K562 (cell line): ENCODE measurements around the gene LPCAT1. TPM values are rescaled to one million over a fixed set of nuclear protein-coding genes. Genes with fewer than 3 reads are reported as not detected.

Experiments
- ATAC-seq: fragments of 200-7000 bp; cut with Tn5 transposase; 3 replicates; pipeline ENCODE4 v1.9.1; 2020; ENCODE audit warnings: moderate library complexity
- BruUV-seq: library from RNA; stranded (reverse); fragments of 400-500 nt; replicated peaks from 2 replicates; lab custom pipeline; 2021; lab: Mats Ljungman, UMichigan
- CTCF ChIA-PET: fragments of 300-600 bp; formaldehyde crosslinking; extraction: SDS; loops from one replicate; lab custom pipeline; 2021; ENCODE audit warnings: low intra/inter-chr PET ratio; lab: Yijun Ruan, JAX
- POLR2A ChIA-PET: fragments of 300-600, 350-650 bp; sonication (Branson Sonifier 250); formaldehyde crosslinking; extraction: SDS; loops from one replicate; lab custom pipeline; 2021; ENCODE audit warnings: antibody characterized with exemption, inconsistent platforms; lab: Yijun Ruan, JAX
- DNase-seq, 4 experiments: peaks; one replicate each; pipeline versions ENCODE4 v3.0.0 to v3.0.0-alpha.2; 2011 to 2018; ENCODE audit warnings: low spot score in 3 of 4, mixed read lengths in 3 of 4; ENCODE audit errors: extremely low read depth in 1 of 4
- FAIRE-seq: peaks from 2 replicates; lab custom pipeline; 2011; peaks lifted over from hg19 to GRCh38; lab: Jason Lieb, UNC
- H2AFZ ChIP-seq: 2 replicates; pipeline ENCODE4 v1.6.0; 2011; ENCODE audit warnings: low read depth, low read length, control low read depth, inconsistent platforms
- H3K27ac ChIP-seq: fragments of 200-600 bp; 3 replicates; pipeline ENCODE4 v1.8.0; 2011; ENCODE audit warnings: low read depth, mild to moderate bottlenecking, control low read depth, inconsistent platforms, low read length, moderate library complexity, mixed read lengths; ENCODE audit errors: extremely low read depth
- H3K27me3 ChIP-seq, 2 experiments: fragments of 300-600 bp in 1 of 2; 2 replicates in 1 of 2; 3 replicates in 1 of 2; pipeline versions ENCODE4 v1.6.0 to v1.8.0; 2011; ENCODE audit warnings: inconsistent platforms in 2 of 2, low read length in 2 of 2, mild to moderate bottlenecking in 1 of 2, mixed read lengths in 1 of 2, moderate library complexity in 1 of 2; ENCODE audit not compliant: control insufficient read depth in 2 of 2, insufficient read depth in 2 of 2
- H3K36me3 ChIP-seq: fragments of 300-600 bp; 3 replicates; pipeline ENCODE4 v1.8.0; 2011; ENCODE audit warnings: mild to moderate bottlenecking, low read length, inconsistent platforms; ENCODE audit not compliant: control insufficient read depth, insufficient read depth
- H3K4me1 ChIP-seq, 2 experiments: fragments of 200-600 bp in 1 of 2; replicated peaks in 1 of 2; 2 replicates in 1 of 2; 3 replicates in 1 of 2; pipeline versions ENCODE4 v1.5.1 to v1.8.0; 2011; ENCODE audit warnings: inconsistent platforms in 2 of 2, low read length in 2 of 2, mild to moderate bottlenecking in 1 of 2, mixed read lengths in 1 of 2, moderate library complexity in 1 of 2; ENCODE audit not compliant: control insufficient read depth in 2 of 2, insufficient read depth in 2 of 2
- H3K4me2 ChIP-seq: 2 replicates; pipeline ENCODE4 v1.6.1; 2011; ENCODE audit warnings: low read length, control low read depth, inconsistent platforms, mixed read lengths; ENCODE audit not compliant: insufficient read depth
- H3K4me3 ChIP-seq: fragments of 200-600 bp; sonication (generic), shearing (Covaris generic); 2 replicates; pipeline ENCODE4 v1.5.1; 2016; ENCODE audit warnings: control low read depth, inconsistent platforms
- H3K79me2 ChIP-seq: fragments of 200-600 bp; 3 replicates; pipeline ENCODE4 v1.8.0; 2011; ENCODE audit warnings: low read length, inconsistent platforms; ENCODE audit not compliant: control insufficient read depth, insufficient read depth
- H3K9ac ChIP-seq, 2 experiments: 2 replicates each; pipeline versions ENCODE4 v1.6.0 to v1.6.1; 2011; ENCODE audit warnings: low read depth in 2 of 2, low read length in 2 of 2, control low read depth in 1 of 2, inconsistent platforms in 1 of 2, mild to moderate bottlenecking in 1 of 2, mixed read lengths in 1 of 2; ENCODE audit not compliant: insufficient read depth in 1 of 2
- H3K9me1 ChIP-seq: one replicate; pipeline ENCODE4 v1.6.0; 2011; ENCODE audit warnings: inconsistent platforms, mild to moderate bottlenecking, low read length, moderate library complexity; ENCODE audit not compliant: control insufficient read depth, insufficient read depth
- H3K9me3 ChIP-seq: replicated peaks from 2 replicates; pipeline ENCODE4 v1.5.1; 2011; ENCODE audit warnings: low read depth, low read length, inconsistent platforms; ENCODE audit not compliant: control insufficient read depth, insufficient read depth
- H4K20me1 ChIP-seq: replicated peaks from 2 replicates; pipeline ENCODE4 v1.6.1; 2011; ENCODE audit warnings: low read length, inconsistent platforms, mixed read lengths; ENCODE audit not compliant: control insufficient read depth, insufficient read depth
- BCL6 ChIP-seq: fragments of 250-450 bp; sonication (Bioruptor Pico); IDR thresholded peaks from 2 replicates; pipeline ENCODE4 v1.4.0; 2020
- E2F3 ChIP-seq: fragments of 250-450 bp; sonication (Bioruptor Pico); IDR thresholded peaks from 2 replicates; pipeline ENCODE4 v1.4.0; 2020; ENCODE audit warnings: mild to moderate bottlenecking
- KDM2B ChIP-seq: fragments of 250-450 bp; sonication (Bioruptor Pico); IDR thresholded peaks from 2 replicates; pipeline ENCODE4 v1.8.0; 2021; ENCODE audit warnings: mild to moderate bottlenecking, moderate library complexity
- KHSRP ChIP-seq: fragments of 450-650 bp; IDR thresholded peaks from 2 replicates; pipeline ENCODE4 v1.6.1; 2017
- MYC ChIP-seq, 2 experiments: fragments of 250-450 bp in 1 of 2; sonication (Bioruptor Pico) in 1 of 2; IDR thresholded peaks; 2 replicates each; pipeline versions ENCODE4 v1.5.1 to v1.6.1; 2012 to 2021; ENCODE audit warnings: low read depth in 2 of 2, borderline replicate concordance in 1 of 2, improper control_type of control experiment in 1 of 2, low read length in 1 of 2, mild to moderate bottlenecking in 1 of 2, moderate library complexity in 1 of 2
- RAD51 ChIP-seq: fragments of 450-650 bp; IDR thresholded peaks from 2 replicates; pipeline ENCODE4 v1.7.1; 2016; ENCODE audit warnings: low read depth, mild to moderate bottlenecking, borderline replicate concordance
- RNF2 ChIP-seq: sonication (generic); IDR thresholded peaks from 2 replicates; pipeline ENCODE4 v1.6.1; 2016
- SIN3B ChIP-seq: fragments of 450-650 bp; IDR thresholded peaks from 2 replicates; pipeline ENCODE4 v1.6.1; 2017; ENCODE audit warnings: low read depth, mild to moderate bottlenecking, moderate library complexity
- SMARCA4 ChIP-seq: fragments of 450-650 bp; IDR thresholded peaks from 2 replicates; pipeline ENCODE4 v1.6.1; 2016
- SMC3 ChIP-seq: conservative IDR thresholded peaks from 2 replicates; pipeline ENCODE4 v1.6.1; 2011; ENCODE audit warnings: low read depth, low read length, improper control_type of control experiment; ENCODE audit not compliant: insufficient read depth
- SREBF2 ChIP-seq: sonication (generic); formaldehyde crosslinking; IDR thresholded peaks from 2 replicates; pipeline ENCODE4 v1.4.0; 2020; ENCODE audit warnings: mild to moderate bottlenecking, missing genetic modification reagents
- STAG1 ChIP-seq: sonication (generic); formaldehyde crosslinking; IDR thresholded peaks from 2 replicates; pipeline ENCODE4 v1.5.0; 2020; ENCODE audit warnings: missing genetic modification reagents, borderline replicate concordance
- ZNF444 ChIP-seq: fragments of 250-450 bp; sonication (Bioruptor Pico); IDR thresholded peaks from 2 replicates; pipeline ENCODE4 v1.4.0; 2020; ENCODE audit warnings: mild to moderate bottlenecking, moderate library complexity
- ZNF57 ChIP-seq: fragments of 450-650 bp; formaldehyde crosslinking; IDR thresholded peaks from 2 replicates; pipeline ENCODE4 v1.4.0; 2020; ENCODE audit warnings: mild to moderate bottlenecking, moderate library complexity
- ZNF830 ChIP-seq: fragments of 250-450 bp; sonication (Bioruptor Pico); IDR thresholded peaks from 2 replicates; pipeline ENCODE4 v1.5.0; 2021; ENCODE audit warnings: mild to moderate bottlenecking
- WGBS: fragments of 100-300 bp; shearing (Covaris generic); methylation state at CpG from one replicate; pipeline ENCODE4 v1.1.6; 2016; ENCODE audit warnings: low coverage, mixed read lengths; ENCODE audit not compliant: insufficient coverage; ENCODE audit errors: missing lambda C conversion rate; 5-methylcytosine and 5-hydroxymethylcytosine counted together
- in situ Hi-C: fragments of 300-500 bp; cut with MboI; formaldehyde crosslinking; loops from 4 replicates; pipeline ENCODE4 v1.15.0; 2018; ENCODE audit warnings: inconsistent platforms, mixed read lengths
- intact Hi-C: fragments of 100-400 bp; cut with micrococcal nuclease; formaldehyde crosslinking; loops from 2 replicates; pipeline ENCODE4 v1.14.2; 2022
- polyA plus RNA-seq, 8 experiments: library from polyadenylated mRNA; depleted of rRNA in 4 of 8; stranded (reverse) in 5 of 8; unstranded in 3 of 8; fragments of >200 nt; fragmentation: Nextera tagmentation in 2 of 8; fragmentation: Illumina TruSeq in 1 of 8; extraction: Ambion mirVana in 2 of 8; extraction: Trizol in 1 of 8; gene quantifications; 2 replicates each; pipeline versions ENCODE4 v1.2.1 to v1.2.3, GENCODE V29; 2011 to 2014; ENCODE audit warnings: inconsistent platforms in 1 of 8, missing spikeins in 1 of 8
- total RNA-seq, 7 experiments: library from RNA; depleted of rRNA in 6 of 7; stranded (reverse); fragments of >200 nt in 6 of 7; fragmentation: Illumina TruSeq in 2 of 7; extraction: Trizol in 2 of 7; gene quantifications; 2 replicates each; pipeline versions ENCODE4 v1.2.1 to v1.2.3, GENCODE V29; 2011 to 2021; ENCODE audit warnings: low replicate concordance in 1 of 7
- TF ChIP-seq, protein P1 (sequence below): fragments of 450-650 bp; IDR thresholded peaks from 2 replicates; pipeline ENCODE4 v1.6.1; 2017; ENCODE audit warnings: antibody characterized with exemption
- TF ChIP-seq, protein P2 (sequence below): fragments of 250-450 bp; sonication (Bioruptor Pico); IDR thresholded peaks from 2 replicates; pipeline ENCODE4 v1.5.0; 2021; ENCODE audit warnings: mild to moderate bottlenecking, borderline replicate concordance
- TF ChIP-seq, protein P3 (sequence below): fragments of 250-450 bp; sonication (Bioruptor Pico); IDR thresholded peaks from 2 replicates; pipeline ENCODE4 v1.8.0; 2021; ENCODE audit warnings: moderate library complexity, mild to moderate bottlenecking, inconsistent platforms

Gene LPCAT1
- total and polyA plus RNA-seq, 9 of the 15 experiments (the other 6 are each of a cell fraction or from before 2014, with no cell fraction given): 0.14 to 18.4 (median 13.9) TPM

DNA sequence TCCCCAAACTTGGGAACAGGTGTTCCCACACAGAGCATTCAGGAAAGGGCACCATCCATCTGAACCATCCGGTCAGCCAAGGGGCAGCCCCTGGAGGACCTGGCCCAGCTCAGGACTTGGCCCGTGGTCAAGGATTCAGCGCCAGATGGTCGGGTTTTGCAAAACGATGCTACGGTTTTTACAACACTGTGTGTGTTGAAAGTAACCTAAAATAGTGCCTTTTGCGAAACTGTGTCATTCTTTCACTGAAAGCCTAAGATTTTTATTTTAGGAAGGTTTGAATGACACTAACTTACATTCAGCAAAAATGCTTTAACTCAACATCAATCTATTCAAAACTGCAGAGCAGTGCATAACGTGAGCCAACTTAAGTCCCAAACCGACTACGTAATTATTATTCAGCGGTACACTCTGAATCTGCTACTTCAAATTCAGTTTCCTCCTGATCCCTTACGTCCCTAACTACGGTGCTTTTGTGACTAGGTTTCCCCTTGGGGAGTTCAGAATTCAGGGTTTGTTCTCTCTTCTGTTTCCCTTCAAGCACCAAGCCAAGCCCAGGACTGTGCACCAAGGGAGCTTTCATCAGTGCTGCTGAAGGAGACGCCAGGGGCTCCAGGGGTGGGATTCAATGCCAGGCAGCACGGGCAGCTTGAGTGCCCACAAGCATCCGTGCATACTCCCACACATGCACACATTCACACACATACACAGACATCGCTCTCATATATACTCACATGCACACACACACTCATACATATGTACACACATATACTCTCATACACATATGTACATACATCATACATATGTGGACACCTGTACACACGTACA, 25.8 kb downstream of the LPCAT1 start (continued):
- TF ChIP-seq, protein P1, sequence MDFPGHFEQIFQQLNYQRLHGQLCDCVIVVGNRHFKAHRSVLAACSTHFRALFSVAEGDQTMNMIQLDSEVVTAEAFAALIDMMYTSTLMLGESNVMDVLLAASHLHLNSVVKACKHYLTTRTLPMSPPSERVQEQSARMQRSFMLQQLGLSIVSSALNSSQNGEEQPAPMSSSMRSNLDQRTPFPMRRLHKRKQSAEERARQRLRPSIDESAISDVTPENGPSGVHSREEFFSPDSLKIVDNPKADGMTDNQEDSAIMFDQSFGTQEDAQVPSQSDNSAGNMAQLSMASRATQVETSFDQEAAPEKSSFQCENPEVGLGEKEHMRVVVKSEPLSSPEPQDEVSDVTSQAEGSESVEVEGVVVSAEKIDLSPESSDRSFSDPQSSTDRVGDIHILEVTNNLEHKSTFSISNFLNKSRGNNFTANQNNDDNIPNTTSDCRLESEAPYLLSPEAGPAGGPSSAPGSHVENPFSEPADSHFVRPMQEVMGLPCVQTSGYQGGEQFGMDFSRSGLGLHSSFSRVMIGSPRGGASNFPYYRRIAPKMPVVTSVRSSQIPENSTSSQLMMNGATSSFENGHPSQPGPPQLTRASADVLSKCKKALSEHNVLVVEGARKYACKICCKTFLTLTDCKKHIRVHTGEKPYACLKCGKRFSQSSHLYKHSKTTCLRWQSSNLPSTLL: no peak

DNA sequence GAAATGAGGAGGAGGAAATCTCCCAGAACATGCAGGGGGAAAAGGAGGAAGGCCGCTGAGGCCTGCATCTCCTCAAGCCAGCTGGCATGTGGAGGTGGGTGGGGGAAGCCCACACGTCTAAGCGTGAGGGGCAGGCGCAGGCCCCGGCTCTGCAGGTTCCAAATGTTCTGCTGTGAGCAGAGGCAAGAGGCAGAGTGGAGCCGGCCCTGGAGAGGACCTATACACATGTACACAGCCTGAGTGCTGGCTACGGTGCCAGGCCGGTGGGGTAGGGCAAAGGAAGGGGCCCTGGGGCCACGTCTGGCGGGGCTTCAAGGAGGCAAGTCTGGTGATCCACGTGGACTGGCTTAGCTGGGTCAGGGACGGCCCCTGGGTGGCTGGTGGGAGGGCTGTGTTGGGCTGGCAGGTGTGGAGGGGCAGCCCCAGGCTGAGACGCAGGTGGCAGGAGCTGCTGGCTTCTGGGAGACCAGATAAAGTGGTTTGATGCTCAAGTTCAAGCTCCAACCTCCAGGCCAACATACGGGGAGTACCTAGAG, 26.4 kb downstream of the LPCAT1 start:
- Histone ChIP-seq H3K27me3 (no peaks in the 10 kb centered on the region), H3K9ac (no peak overlapping the region; a peak in 1 of 4 replicates), H3K9me3 (no peaks in the 10 kb centered on the region), H3K4me3 (no peak overlapping the region), H3K9me1 (no peaks in the 10 kb centered on the region), H2AFZ (no peak overlapping the region), H3K79me2 (no peaks in the 10 kb centered on the region), H3K4me2 (no peak overlapping the region), H4K20me1 (peaks cover 17% of the 10 kb centered on the region), H3K4me1 (peaks cover 6 to 30% of the 10 kb centered on the region in 2 experiments; a peak in 3 of 5 replicates), H3K27ac (no peak overlapping the region), H3K36me3 (peaks cover 6% of the 10 kb centered on the region; the same call in 2 of the 3 replicates)
- WGBS: 54% methylated on average over 14 of the region's 14 CpGs
- ChIA-PET CTCF (no interaction called here), POLR2A (no interaction called here)
- no TSS peak for BruUV-seq
- FAIRE-seq (no peak), DNase-seq (no peak), ATAC-seq (no peak)
- in situ Hi-C loops: no loop called here
- intact Hi-C loops: no loop called here
- TF ChIP-seq STAG1: no peak
- no peak for TF ChIP-seq KDM2B (CRISPR knock-in tag)
- no peak for TF ChIP-seq SMARCA4
- TF ChIP-seq RAD51: no peak
- no peak for TF ChIP-seq ZNF830 (CRISPR knock-in tag)
- no peak for TF ChIP-seq BCL6 (CRISPR knock-in tag)
- TF ChIP-seq, protein P2, sequence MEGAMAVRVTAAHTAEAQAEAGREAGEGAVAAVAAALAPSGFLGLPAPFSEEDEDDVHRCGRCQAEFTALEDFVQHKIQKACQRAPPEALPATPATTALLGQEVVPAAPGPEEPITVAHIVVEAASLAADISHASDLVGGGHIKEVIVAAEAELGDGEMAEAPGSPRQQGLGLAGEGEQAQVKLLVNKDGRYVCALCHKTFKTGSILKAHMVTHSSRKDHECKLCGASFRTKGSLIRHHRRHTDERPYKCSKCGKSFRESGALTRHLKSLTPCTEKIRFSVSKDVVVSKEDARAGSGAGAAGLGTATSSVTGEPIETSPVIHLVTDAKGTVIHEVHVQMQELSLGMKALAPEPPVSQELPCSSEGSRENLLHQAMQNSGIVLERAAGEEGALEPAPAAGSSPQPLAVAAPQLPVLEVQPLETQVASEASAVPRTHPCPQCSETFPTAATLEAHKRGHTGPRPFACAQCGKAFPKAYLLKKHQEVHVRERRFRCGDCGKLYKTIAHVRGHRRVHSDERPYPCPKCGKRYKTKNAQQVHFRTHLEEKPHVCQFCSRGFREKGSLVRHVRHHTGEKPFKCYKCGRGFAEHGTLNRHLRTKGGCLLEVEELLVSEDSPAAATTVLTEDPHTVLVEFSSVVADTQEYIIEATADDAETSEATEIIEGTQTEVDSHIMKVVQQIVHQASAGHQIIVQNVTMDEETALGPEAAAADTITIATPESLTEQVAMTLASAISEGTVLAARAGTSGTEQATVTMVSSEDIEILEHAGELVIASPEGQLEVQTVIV (CRISPR knock-in tag): no peak
- TF ChIP-seq SIN3B: no peak
- TF ChIP-seq E2F3 (CRISPR knock-in tag): no peak
- no peak for TF ChIP-seq ZNF57
- TF ChIP-seq, protein P3, sequence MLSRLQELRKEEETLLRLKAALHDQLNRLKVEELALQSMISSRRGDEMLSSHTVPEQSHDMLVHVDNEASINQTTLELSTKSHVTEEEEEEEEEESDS (CRISPR knock-in tag): no peak
- TF ChIP-seq KHSRP: no peak
- TF ChIP-seq SREBF2: no peak
- TF ChIP-seq MYC (IDR thresholded peaks at IDR 0.05; ENCODE audit: low read depth, low read length): no peak
- TF ChIP-seq MYC (CRISPR knock-in tag; IDR thresholded peaks at IDR 0.05; ENCODE audit: borderline replicate concordance, low read depth): no peak
- TF ChIP-seq RNF2: no peak
- no peak for TF ChIP-seq ZNF444
- TF ChIP-seq SMC3: no peak
